A549 (cell line): ENCODE data around the gene NCOR2. TPM values are rescaled to one million over a fixed set of nuclear protein-coding genes. Genes with fewer than 3 reads are reported as not detected.

ENCODE experiments used
- ATAC-seq, 2 experiments: fragments of 200-7000 bp in 1 of 2; fragments of >200 bp in 1 of 2; cut with Nextera tagmentation in 1 of 2; cut with Tn5 transposase in 1 of 2; 3 replicates each; pipeline versions ENCODE4 v1.8.0 to v1.9.1; 2018 to 2020; ENCODE audit warnings: mild to moderate bottlenecking in 1 of 2, moderate library complexity in 1 of 2
- CTCF ChIA-PET: fragments of 300-600 bp; sonication (Branson Sonifier 250); formaldehyde crosslinking; extraction: SDS; loops from one replicate; lab custom pipeline; 2021; ENCODE audit warnings: antibody characterized with exemption, inconsistent platforms; lab: Yijun Ruan, JAX
- POLR2A ChIA-PET: fragments of 350-600 bp; formaldehyde crosslinking; extraction: SDS; loops from one replicate; lab custom pipeline; 2021; ENCODE audit warnings: antibody characterized with exemption, inconsistent platforms; lab: Yijun Ruan, JAX
- DNase-seq, 2 experiments: peaks; one replicate each; pipeline versions ENCODE4 v3.0.0 to v3.0.0-alpha.2; 2011 to 2016; ENCODE audit warnings: low read depth in 1 of 2, low spot score in 1 of 2
- FAIRE-seq: peaks from 2 replicates; lab custom pipeline; 2011; peaks lifted over from hg19 to GRCh38; lab: Jason Lieb, UNC
- H3K27ac ChIP-seq, 2 experiments: fragments of >200 bp; sonication (Bioruptor Twin); formaldehyde crosslinking; 3 replicates each; pipeline ENCODE4 v1.5.1; 2016 to 2017
- H3K4me1 ChIP-seq: fragments of >200 bp; sonication (Bioruptor Twin); formaldehyde crosslinking; 3 replicates; pipeline ENCODE4 v1.6.1; 2016
- H3K4me2 ChIP-seq: fragments of >200 bp; sonication (Bioruptor Twin); formaldehyde crosslinking; 3 replicates; pipeline ENCODE4 v1.6.1; 2016
- H3K4me3 ChIP-seq: fragments of >200 bp; sonication (Bioruptor Twin); formaldehyde crosslinking; 3 replicates; pipeline ENCODE4 v1.5.1; 2016
- H3K9me3 ChIP-seq: fragments of >200 bp; sonication (Bioruptor Twin); formaldehyde crosslinking; 3 replicates; pipeline ENCODE4 v1.6.1; 2016
- ATOH8 ChIP-seq: fragments of 250-450 bp; sonication (Bioruptor Pico); IDR thresholded peaks from 2 replicates; pipeline ENCODE4 v1.5.0; 2020; ENCODE audit warnings: low read depth, mild to moderate bottlenecking, moderate library complexity
- CHD2 ChIP-seq: fragments of 150-350 bp; IDR thresholded peaks from 2 replicates; pipeline ENCODE4 v1.6.1; 2014; ENCODE audit warnings: low read length; ENCODE audit not compliant: partially characterized antibody
- CHD4 ChIP-seq: fragments of 200-600 bp; sonication (generic); IDR thresholded peaks from 2 replicates; pipeline ENCODE4 v1.6.1; 2016; ENCODE audit warnings: antibody characterized with exemption, mild to moderate bottlenecking, borderline replicate concordance
- CTCF ChIP-seq: fragments of >200 bp; sonication (Bioruptor Twin); formaldehyde crosslinking; IDR thresholded peaks from 3 replicates; pipeline ENCODE4 v1.5.1; 2016
- EP300 ChIP-seq, 2 experiments: fragments of >200 bp; sonication (Bioruptor Twin); formaldehyde crosslinking; IDR thresholded peaks; 2 replicates in 1 of 2; 3 replicates in 1 of 2; pipeline ENCODE4 v1.6.1; 2016 to 2017
- ESRRA ChIP-seq: fragments of 150-350 bp; IDR thresholded peaks from 2 replicates; pipeline ENCODE4 v1.6.1; 2014; ENCODE audit warnings: mild to moderate bottlenecking, low read length, borderline replicate concordance
- HDAC2 ChIP-seq: fragments of 200-600 bp; sonication (generic); IDR thresholded peaks from 2 replicates; pipeline ENCODE4 v1.6.1; 2016
- HEYL ChIP-seq: fragments of 250-450 bp; sonication (Bioruptor Pico); IDR thresholded peaks from 2 replicates; pipeline ENCODE4 v1.8.0; 2021; ENCODE audit warnings: mild to moderate bottlenecking, moderate library complexity
- HOXA7 ChIP-seq: fragments of 250-450 bp; sonication (Bioruptor Pico); IDR thresholded peaks from 2 replicates; pipeline ENCODE4 v1.5.0; 2020; ENCODE audit warnings: mild to moderate bottlenecking, moderate library complexity
- HOXB13 ChIP-seq: fragments of 250-450 bp; sonication (Bioruptor Pico); IDR thresholded peaks from 2 replicates; pipeline ENCODE4 v1.5.0; 2020; ENCODE audit warnings: low read depth, mild to moderate bottlenecking, moderate library complexity
- HOXB5 ChIP-seq: fragments of 250-450 bp; sonication (Bioruptor Pico); IDR thresholded peaks from 2 replicates; pipeline ENCODE4 v1.5.0; 2020; ENCODE audit warnings: mild to moderate bottlenecking, moderate library complexity
- KDM5A ChIP-seq: fragments of 200-600 bp; sonication (generic); IDR thresholded peaks from 2 replicates; pipeline ENCODE4 v1.6.1; 2016; ENCODE audit warnings: antibody characterized with exemption, mild to moderate bottlenecking
- MAFK ChIP-seq: fragments of 450-650 bp; IDR thresholded peaks from 2 replicates; pipeline ENCODE4 v1.6.1; 2014; ENCODE audit not compliant: partially characterized antibody
- MAZ ChIP-seq: fragments of 150-350 bp; IDR thresholded peaks from 2 replicates; pipeline ENCODE4 v1.6.1; 2014; ENCODE audit warnings: antibody characterized with exemption, low read depth, low read length, borderline replicate concordance
- PHF8 ChIP-seq: fragments of 200-600 bp; sonication (generic); IDR thresholded peaks from 2 replicates; pipeline ENCODE4 v1.6.1; 2016; ENCODE audit warnings: low read depth, mild to moderate bottlenecking, antibody characterized with exemption, moderate library complexity, borderline replicate concordance
- ZFP36 ChIP-seq: fragments of 450-650 bp; IDR thresholded peaks from 2 replicates; pipeline ENCODE4 v1.6.1; 2014; ENCODE audit warnings: borderline replicate concordance; ENCODE audit not compliant: partially characterized antibody
- WGBS: methylation state at CpG from one replicate; pipeline ENCODE4 v1.1.6; 2017; ENCODE audit errors: missing lambda C conversion rate; 5-methylcytosine and 5-hydroxymethylcytosine counted together
- polyA plus RNA-seq, 4 experiments: library from polyadenylated mRNA; depleted of rRNA in 3 of 4; stranded (reverse); fragments of >200 nt; fragmentation: RNase III in 1 of 4; extraction: RNeasy Plus Mini Kit Qiagen cat#74134 plus additional on column Dnase treatment in 1 of 4; gene quantifications; 2 replicates in 3 of 4; 3 replicates in 1 of 4; pipeline ENCODE4 v1.2.3, GENCODE V29; 2011 to 2017
- TF ChIP-seq, protein P1 (sequence below): fragments of 250-450 bp; sonication (Bioruptor Pico); IDR thresholded peaks from 2 replicates; pipeline ENCODE4 v1.5.0; 2021; ENCODE audit warnings: mild to moderate bottlenecking, moderate library complexity, borderline replicate concordance
- TF ChIP-seq, protein P2 (sequence below): fragments of >200 bp; sonication (Bioruptor Twin); formaldehyde crosslinking; IDR thresholded peaks from 2 replicates; pipeline ENCODE4 v1.6.1; 2016

The NCOR2 gene
- polyA plus RNA-seq, 2 of the 4 experiments (the other 2 are of a cell fraction): 14.1 to 151 TPM

- peaks cover 31% of the 10 kb centered on the region for H3K4me1 ChIP-seq
- WGBS: 76% methylated on average over 13 of the region's 15 CpGs
- ChIA-PET POLR2A (no interaction called here), CTCF (interaction anchor here (1.2 kb wide), 1 partner anchor 10 kb away, joined by 3 read pairs; no protein-coding TSS in a partner anchor)
- DNase-seq (no peak), FAIRE-seq (no peak), ATAC-seq (no peak)
- no peak overlapping the region for H3K4me2 ChIP-seq
- no peaks in the 10 kb centered on the region for H3K9me3 ChIP-seq
- peak overlapping the region in 1 of 2 experiments; percentile 53; a peak in 3 of 6 replicates for H3K27ac ChIP-seq
- H3K4me3 ChIP-seq: no peak overlapping the region
- TF ChIP-seq HOXB5 (no peak), PHF8 (no peak), ZFP36 (peak; percentile 96)
- TF ChIP-seq, protein P1, sequence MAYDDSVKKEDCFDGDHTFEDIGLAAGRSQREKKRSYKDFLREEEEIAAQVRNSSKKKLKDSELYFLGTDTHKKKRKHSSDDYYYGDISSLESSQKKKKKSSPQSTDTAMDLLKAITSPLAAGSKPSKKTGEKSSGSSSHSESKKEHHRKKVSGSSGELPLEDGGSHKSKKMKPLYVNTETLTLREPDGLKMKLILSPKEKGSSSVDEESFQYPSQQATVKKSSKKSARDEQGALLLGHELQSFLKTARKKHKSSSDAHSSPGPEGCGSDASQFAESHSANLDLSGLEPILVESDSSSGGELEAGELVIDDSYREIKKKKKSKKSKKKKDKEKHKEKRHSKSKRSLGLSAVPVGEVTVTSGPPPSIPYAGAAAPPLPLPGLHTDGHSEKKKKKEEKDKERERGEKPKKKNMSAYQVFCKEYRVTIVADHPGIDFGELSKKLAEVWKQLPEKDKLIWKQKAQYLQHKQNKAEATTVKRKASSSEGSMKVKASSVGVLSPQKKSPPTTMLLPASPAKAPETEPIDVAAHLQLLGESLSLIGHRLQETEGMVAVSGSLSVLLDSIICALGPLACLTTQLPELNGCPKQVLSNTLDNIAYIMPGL: no peak
Observed at GRCh38 chr12:124611559-124612409, 44.4 kb upstream of the NCOR2 start.

- CTCF ChIA-PET: interaction anchor here (1.2 kb wide), 1 partner anchor 11 kb away, joined by 3 read pairs; no protein-coding TSS in a partner anchor
- DNase-seq (no peak), ATAC-seq (no peak; a peak in 1 of 6 replicates), FAIRE-seq (no peak)
- H3K4me3 ChIP-seq: no peak overlapping the region
- peaks cover 31% of the 10 kb centered on the region for H3K4me1 ChIP-seq
- POLR2A ChIA-PET: no interaction called here
- TF ChIP-seq ESRRA: no peak
- TF ChIP-seq ZFP36: peak; percentile 92
- no peak overlapping the region for H3K4me2 ChIP-seq
- peak overlapping the region; percentile 3 to 78; a peak in 4 of 6 replicates for H3K27ac ChIP-seq
- no peaks in the 10 kb centered on the region for H3K9me3 ChIP-seq
- 84% methylated on average over 23 of the region's 23 CpGs for WGBS
Observed at GRCh38 chr12:124610629-124611558, 43.5 kb upstream of the NCOR2 start.

DNA sequence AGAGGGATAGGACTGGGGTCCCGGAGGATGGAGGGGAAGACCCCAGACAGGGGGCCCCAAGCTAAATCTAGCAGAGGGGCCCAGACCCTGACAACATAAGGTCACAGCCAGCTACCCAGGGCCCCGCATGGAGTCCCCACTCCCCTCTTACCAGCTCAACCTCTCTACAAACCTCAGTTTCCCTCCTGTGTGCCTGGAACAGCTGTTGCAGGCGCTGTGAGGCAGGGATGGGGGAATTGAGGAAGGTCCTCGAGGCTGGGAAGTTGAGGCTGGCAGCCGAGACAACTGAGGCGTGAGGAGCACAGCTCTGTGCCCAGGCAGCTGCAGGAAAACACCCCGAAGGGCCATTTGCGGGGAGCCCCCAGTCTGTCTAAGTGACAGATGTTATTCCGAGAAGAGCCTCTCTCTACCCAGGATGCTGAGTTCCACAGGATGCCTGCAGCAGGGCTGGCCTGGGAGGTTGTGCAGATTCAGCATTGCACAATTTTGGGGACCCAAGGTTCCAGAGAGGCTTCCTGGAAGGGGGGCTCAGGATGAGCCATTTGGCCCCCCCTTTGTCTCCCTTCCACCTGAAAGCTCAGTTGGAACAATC, 42.7 kb upstream of the NCOR2 start:
- H3K4me2 ChIP-seq: peak overlapping the region; percentile 57; the same call in 1 of the 3 replicates
- FAIRE-seq (no peak), DNase-seq (no peak), ATAC-seq (no peak)
- WGBS: 90% methylated on average over 9 of the region's 9 CpGs
- TF ChIP-seq CHD4: no peak
- TF ChIP-seq MAFK: no peak
- no peak for TF ChIP-seq MAZ
- TF ChIP-seq EP300 (IDR thresholded peaks at IDR 0.05): no peak
- no peak for TF ChIP-seq CTCF
- TF ChIP-seq HEYL: no peak
- TF ChIP-seq HDAC2: no peak
- no peak for TF ChIP-seq HOXB13 (CRISPR knock-in tag)
- no peak for TF ChIP-seq HOXA7
- TF ChIP-seq KDM5A: no peak
- TF ChIP-seq ATOH8 (CRISPR knock-in tag): no peak
- TF ChIP-seq CHD2: no peak
- TF ChIP-seq, protein P2, sequence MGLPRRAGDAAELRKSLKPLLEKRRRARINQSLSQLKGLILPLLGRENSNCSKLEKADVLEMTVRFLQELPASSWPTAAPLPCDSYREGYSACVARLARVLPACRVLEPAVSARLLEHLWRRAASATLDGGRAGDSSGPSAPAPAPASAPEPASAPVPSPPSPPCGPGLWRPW: no peak
- peak overlapping the region; percentile 54 to 78; a peak in 5 of 6 replicates for H3K27ac ChIP-seq
- H3K4me3 ChIP-seq: no peak overlapping the region
- POLR2A ChIA-PET: no interaction called here
- H3K9me3 ChIP-seq: no peaks in the 10 kb centered on the region
- CTCF ChIA-PET: no interaction called here
- peaks cover 34% of the 10 kb centered on the region for H3K4me1 ChIP-seq
